K562 (cell line): Measurements from ENCODE around the gene GNAQ. TPM values are rescaled to one million over a fixed set of nuclear protein-coding genes. Genes with fewer than 3 reads are reported as not detected.

Experiments
- AFF4 ChIP-seq: sonication (generic); formaldehyde crosslinking; IDR thresholded peaks from 2 replicates; pipeline ENCODE4 v1.8.0; 2023; ENCODE audit warnings: mild to moderate bottlenecking, missing genetic modification reagents
- ARID2 ChIP-seq: fragments of 450-650 bp; IDR thresholded peaks from 2 replicates; pipeline ENCODE4 v1.6.1; 2017; ENCODE audit warnings: antibody characterized with exemption, mild to moderate bottlenecking
- COPS2 ChIP-seq: fragments of 450-650 bp; conservative IDR thresholded peaks from 2 replicates; pipeline ENCODE4 v1.6.1; 2016; ENCODE audit warnings: mild to moderate bottlenecking, moderate library complexity
- GTF2E2 ChIP-seq: fragments of 200-800 bp; sonication (Bioruptor generic); IDR thresholded peaks from 2 replicates; pipeline ENCODE4 v1.6.1; 2016; ENCODE audit warnings: missing genetic modification characterization, missing compliant biosample characterization
- RFX5 ChIP-seq: IDR thresholded peaks from 2 replicates; pipeline ENCODE4 v1.6.1; 2011; ENCODE audit warnings: low read depth, mild to moderate bottlenecking, improper control_type of control experiment, low read length
- RFX7 ChIP-seq: fragments of 250-450 bp; sonication (Bioruptor Pico); IDR thresholded peaks from 2 replicates; pipeline ENCODE4 v1.5.1; 2021; ENCODE audit warnings: mild to moderate bottlenecking
- ZFP1 ChIP-seq: fragments of 450-650 bp; formaldehyde crosslinking; IDR thresholded peaks from 2 replicates; pipeline ENCODE4 v1.4.0; 2020; ENCODE audit warnings: mild to moderate bottlenecking, mixed read lengths
- ZNF347 ChIP-seq: fragments of 450-650 bp; formaldehyde crosslinking; IDR thresholded peaks from 2 replicates; pipeline ENCODE4 v1.4.0; 2020; ENCODE audit warnings: low read depth, mild to moderate bottlenecking, moderate library complexity
- ZNF639 ChIP-seq, 2 experiments: fragments of 200-800 bp in 1 of 2; sonication (Bioruptor generic) in 1 of 2; sonication (generic) in 1 of 2; formaldehyde crosslinking in 1 of 2; IDR thresholded peaks in 1 of 2; conservative IDR thresholded peaks in 1 of 2; 2 replicates each; pipeline versions ENCODE4 v1.5.0 to v1.6.1; 2016 to 2020; ENCODE audit warnings: missing compliant biosample characterization in 1 of 2, missing genetic modification characterization in 1 of 2, missing genetic modification reagents in 1 of 2
- polyA plus RNA-seq, 8 experiments: library from polyadenylated mRNA; depleted of rRNA in 4 of 8; stranded (reverse) in 5 of 8; unstranded in 3 of 8; fragments of >200 nt; fragmentation: Nextera tagmentation in 2 of 8; fragmentation: Illumina TruSeq in 1 of 8; extraction: Ambion mirVana in 2 of 8; extraction: Trizol in 1 of 8; gene quantifications; 2 replicates each; pipeline versions ENCODE4 v1.2.1 to v1.2.3, GENCODE V29; 2011 to 2014; ENCODE audit warnings: inconsistent platforms in 1 of 8, missing spikeins in 1 of 8
- total RNA-seq, 7 experiments: library from RNA; depleted of rRNA in 6 of 7; stranded (reverse); fragments of >200 nt in 6 of 7; fragmentation: Illumina TruSeq in 2 of 7; extraction: Trizol in 2 of 7; gene quantifications; 2 replicates each; pipeline versions ENCODE4 v1.2.1 to v1.2.3, GENCODE V29; 2011 to 2021; ENCODE audit warnings: low replicate concordance in 1 of 7
- TF ChIP-seq, protein P1 (sequence below), 2 experiments: fragments of 450-650 bp in 1 of 2; sonication (generic) in 1 of 2; formaldehyde crosslinking in 1 of 2; IDR thresholded peaks; 2 replicates each; pipeline versions ENCODE4 v1.7.1 to v1.9.0; 2016 to 2022; ENCODE audit warnings: inconsistent platforms in 1 of 2, mild to moderate bottlenecking in 1 of 2, missing genetic modification reagents in 1 of 2
- TF ChIP-seq, protein P2 (sequence below): fragments of 450-650 bp; formaldehyde crosslinking; IDR thresholded peaks from 2 replicates; pipeline ENCODE4 v1.4.0; 2020; ENCODE audit warnings: mild to moderate bottlenecking, moderate library complexity

The GNAQ gene
- total and polyA plus RNA-seq, 9 of the 15 experiments (the other 6 are each of a cell fraction or from before 2014, with no cell fraction given) = 4.8 to 27.9 (median 17.5) TPM

- TF ChIP-seq, protein P1, sequence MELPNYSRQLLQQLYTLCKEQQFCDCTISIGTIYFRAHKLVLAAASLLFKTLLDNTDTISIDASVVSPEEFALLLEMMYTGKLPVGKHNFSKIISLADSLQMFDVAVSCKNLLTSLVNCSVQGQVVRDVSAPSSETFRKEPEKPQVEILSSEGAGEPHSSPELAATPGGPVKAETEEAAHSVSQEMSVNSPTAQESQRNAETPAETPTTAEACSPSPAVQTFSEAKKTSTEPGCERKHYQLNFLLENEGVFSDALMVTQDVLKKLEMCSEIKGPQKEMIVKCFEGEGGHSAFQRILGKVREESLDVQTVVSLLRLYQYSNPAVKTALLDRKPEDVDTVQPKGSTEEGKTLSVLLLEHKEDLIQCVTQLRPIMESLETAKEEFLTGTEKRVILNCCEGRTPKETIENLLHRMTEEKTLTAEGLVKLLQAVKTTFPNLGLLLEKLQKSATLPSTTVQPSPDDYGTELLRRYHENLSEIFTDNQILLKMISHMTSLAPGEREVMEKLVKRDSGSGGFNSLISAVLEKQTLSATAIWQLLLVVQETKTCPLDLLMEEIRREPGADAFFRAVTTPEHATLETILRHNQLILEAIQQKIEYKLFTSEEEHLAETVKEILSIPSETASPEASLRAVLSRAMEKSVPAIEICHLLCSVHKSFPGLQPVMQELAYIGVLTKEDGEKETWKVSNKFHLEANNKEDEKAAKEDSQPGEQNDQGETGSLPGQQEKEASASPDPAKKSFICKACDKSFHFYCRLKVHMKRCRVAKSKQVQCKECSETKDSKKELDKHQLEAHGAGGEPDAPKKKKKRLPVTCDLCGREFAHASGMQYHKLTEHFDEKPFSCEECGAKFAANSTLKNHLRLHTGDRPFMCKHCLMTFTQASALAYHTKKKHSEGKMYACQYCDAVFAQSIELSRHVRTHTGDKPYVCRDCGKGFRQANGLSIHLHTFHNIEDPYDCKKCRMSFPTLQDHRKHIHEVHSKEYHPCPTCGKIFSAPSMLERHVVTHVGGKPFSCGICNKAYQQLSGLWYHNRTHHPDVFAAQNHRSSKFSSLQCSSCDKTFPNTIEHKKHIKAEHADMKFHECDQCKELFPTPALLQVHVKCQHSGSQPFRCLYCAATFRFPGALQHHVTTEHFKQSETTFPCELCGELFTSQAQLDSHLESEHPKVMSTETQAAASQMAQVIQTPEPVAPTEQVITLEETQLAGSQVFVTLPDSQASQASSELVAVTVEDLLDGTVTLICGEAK (IDR thresholded peaks at IDR 0.05) = no peak
- TF ChIP-seq, protein P1 (CRISPR knock-in tag; IDR thresholded peaks at IDR 0.05) = no peak
- TF ChIP-seq ZNF639 (CRISPR knock-in tag; conservative IDR thresholded peaks at IDR 0.05 in 1 of 2, IDR thresholded peaks at IDR 0.05 in 1 of 2) (peak in 1 of 2 experiments; percentile 92; a peak in 2 of 4 replicates), AFF4 (CRISPR knock-in tag) (no peak), ARID2 (no peak), RFX5 (no peak), COPS2 (no peak), ZFP1 (CRISPR knock-in tag) (no peak), GTF2E2 (tag) (0 out of 2 replicates have a peak, but pooled peaks have one; percentile 51), RFX7 (CRISPR knock-in tag) (no peak), ZNF347 (CRISPR knock-in tag) (peak; percentile 60; the same call in 1 of the 2 replicates)
- TF ChIP-seq, protein P2, sequence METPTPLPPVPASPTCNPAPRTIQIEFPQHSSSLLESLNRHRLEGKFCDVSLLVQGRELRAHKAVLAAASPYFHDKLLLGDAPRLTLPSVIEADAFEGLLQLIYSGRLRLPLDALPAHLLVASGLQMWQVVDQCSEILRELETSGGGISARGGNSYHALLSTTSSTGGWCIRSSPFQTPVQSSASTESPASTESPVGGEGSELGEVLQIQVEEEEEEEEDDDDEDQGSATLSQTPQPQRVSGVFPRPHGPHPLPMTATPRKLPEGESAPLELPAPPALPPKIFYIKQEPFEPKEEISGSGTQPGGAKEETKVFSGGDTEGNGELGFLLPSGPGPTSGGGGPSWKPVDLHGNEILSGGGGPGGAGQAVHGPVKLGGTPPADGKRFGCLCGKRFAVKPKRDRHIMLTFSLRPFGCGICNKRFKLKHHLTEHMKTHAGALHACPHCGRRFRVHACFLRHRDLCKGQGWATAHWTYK (CRISPR knock-in tag) = peak; percentile 95
Observed at GRCh38 chr9:77892955-77893514, 138.6 kb downstream of the GNAQ start (continued).
